Psoas muscle (tissue), 8 donors: Measurements from ENCODE around the gene LRRC56. TPM values are rescaled to one million over a fixed set of nuclear protein-coding genes. Genes with fewer than 3 reads are reported as not detected.

Experiments used
- ATAC-seq, 4 donors: fragments of 200-7000 bp; cut with Tn5 transposase; one replicate each; pipeline ENCODE4 v1.9.1; 2020; ENCODE audit warnings: moderate library complexity in 3 of 4, mild to moderate bottlenecking in 2 of 4
- DNase-seq, 2 donors: peaks; one replicate each; pipeline ENCODE4 v3.0.0-alpha.2; 2020
- H3K27ac ChIP-seq: fragments of 200-600 bp; one replicate; pipeline ENCODE4 v1.8.0; 2022
- H3K27me3 ChIP-seq, 3 donors: fragments of 200-600 bp in 1 of 3; one replicate each; pipeline versions ENCODE4 v1.6.1 to v1.8.0; 2013 to 2022; ENCODE audit warnings: low read length in 2 of 3, mild to moderate bottlenecking in 2 of 3, moderate library complexity in 1 of 3; ENCODE audit not compliant: insufficient read depth in 3 of 3
- H3K36me3 ChIP-seq, 2 donors: fragments of 200-600 bp in 1 of 2; one replicate each; pipeline versions ENCODE4 v1.6.1 to v1.8.0; 2013 to 2022; ENCODE audit warnings: low read depth in 1 of 2, mild to moderate bottlenecking in 1 of 2, moderate library complexity in 1 of 2; ENCODE audit not compliant: insufficient read depth in 1 of 2
- H3K4me1 ChIP-seq: fragments of 200-600 bp; one replicate; pipeline ENCODE4 v1.8.0; 2022
- H3K4me3 ChIP-seq: fragments of 200-600 bp; one replicate; pipeline ENCODE4 v1.8.0; 2022; ENCODE audit warnings: mild to moderate bottlenecking
- H3K9me3 ChIP-seq: fragments of 200-600 bp; one replicate; pipeline ENCODE4 v1.8.0; 2022
- CTCF ChIP-seq: fragments of 200-600 bp; IDR thresholded peaks from one replicate; pipeline ENCODE4 v1.8.0; 2022; ENCODE audit warnings: antibody characterized with exemption
- WGBS, 3 donors: extraction: QIAGEN DNeasy Blood & Tissue Kit; methylation state at CpG; one replicate each; pipeline versions ENCODE4 v1.1.6 to v1.1.7; 2013; 5-methylcytosine and 5-hydroxymethylcytosine counted together
- intact Hi-C, 2 donors: fragments of 100-400 bp; cut with DNase I; formaldehyde crosslinking; loops; one replicate each; pipeline versions ENCODE4 v1.11.0 to v1.14.2; 2022
- polyA plus RNA-seq, 3 donors: library from polyadenylated mRNA; stranded (reverse); fragments of 200-250 nt; gene quantifications; one replicate each; pipeline ENCODE4 v1.2.3, GENCODE V29; 2013
- total RNA-seq, 4 donors: library from RNA; stranded (reverse); fragmentation: NEBNext Ultra II Directional in 2 of 4; extraction: Animal tissue kit (Norgen Biotek cat#: 25700) in 2 of 4; gene quantifications; one replicate each; pipeline versions ENCODE4 v1.2.1 to v1.2.4, GENCODE V29; 2021 to 2023
- donor health status: healthy with polysubstance abuse.
- donor health status: DM: no; HTN: no; CAD: no; lungs with moderate emphysema.
- donor health status: Bipolar disorder and iron deficiency.
- donor health status: healthy.
- donor health status: DM: yes; HTN: yes; CAD: no.
- donor health status: DM: no; HTN: no; CAD: no.
- donor health status: DM: no; HTN: no; CAD: no.
- donor health status: DM: yes; HTN: yes; CAD: no.

Gene LRRC56
- total and polyA plus RNA-seq, 7 donors = 0.30 to 0.84 (median 0.54) TPM; not detected in 1

DNA sequence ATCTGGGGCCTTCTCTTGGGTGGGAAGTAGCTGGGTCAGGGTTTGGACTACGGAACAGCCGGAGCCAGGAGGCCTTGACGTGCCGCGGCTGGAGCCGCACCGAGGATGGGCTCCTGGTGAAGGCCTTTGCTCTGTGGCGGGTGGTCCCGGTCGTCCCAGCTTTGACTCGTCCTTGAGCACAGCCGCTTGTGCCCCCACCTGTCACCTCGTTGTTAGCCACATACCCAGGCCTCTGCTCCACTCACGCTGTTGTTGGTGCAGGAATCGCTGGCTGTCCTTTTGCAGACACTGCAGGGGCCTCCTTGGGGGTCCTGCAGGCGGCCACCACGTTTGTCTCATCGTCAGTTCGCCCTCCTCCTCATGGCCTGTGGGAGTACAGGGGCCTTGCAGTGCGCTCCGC is 56.0 kb downstream of the LRRC56 start:
- Histone ChIP-seq H3K27ac (no peak overlapping the region), H3K27me3 (no peaks in the 10 kb centered on the region), H3K9me3 (no peaks in the 10 kb centered on the region), H3K4me3 (no peak overlapping the region), H3K4me1 (no peaks in the 10 kb centered on the region), H3K36me3 (peaks cover 0 to 99% of the 10 kb centered on the region in 2 donors)
- 89 to 93% (median 90%) methylated on average over 21 of the region's 21 CpGs for WGBS, 3 donors
- no peak for TF ChIP-seq CTCF
- intact Hi-C loops = no loop called here
- ATAC-seq (no peak), DNase-seq (no peak)

DNA sequence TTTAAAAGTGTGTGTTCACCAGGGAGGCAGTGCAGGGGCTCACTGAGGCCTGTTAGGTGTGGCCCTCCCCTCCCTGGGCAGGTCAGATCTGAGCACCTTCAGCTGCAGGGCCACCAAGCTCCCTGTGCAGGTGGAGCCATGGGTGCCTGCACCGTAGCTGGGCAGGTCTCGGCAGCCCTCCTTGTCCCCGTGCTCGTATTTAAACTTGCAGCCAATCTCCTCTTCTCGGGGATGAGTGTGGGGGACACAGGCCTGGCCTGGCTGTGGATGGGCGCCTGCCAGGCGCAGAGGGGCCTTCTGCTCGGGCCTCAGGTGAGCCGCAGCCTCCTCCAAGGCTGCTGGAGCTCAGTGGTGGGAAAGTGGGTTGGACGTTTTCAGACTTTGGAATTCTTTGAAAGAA is 58.1 kb downstream of the LRRC56 start:
- Histone ChIP-seq H3K4me3 (no peak overlapping the region), H3K27me3 (no peaks in the 10 kb centered on the region), H3K27ac (no peak overlapping the region), H3K9me3 (no peaks in the 10 kb centered on the region), H3K4me1 (no peaks in the 10 kb centered on the region), H3K36me3 (peaks cover 5 to 99% of the 10 kb centered on the region in 2 donors)
- ATAC-seq (no peak), DNase-seq (no peak)
- no peak for TF ChIP-seq CTCF
- WGBS, 3 donors = 90 to 91% (median 91%) methylated on average over 10 of the region's 10 CpGs
- intact Hi-C loops = no loop called here

- no peak for TF ChIP-seq CTCF
- 85 to 96% (median 89%) methylated on average over 10 of the region's 10 CpGs for WGBS, 3 donors
- no peaks in the 10 kb centered on the region for H3K27me3 ChIP-seq
- no peak overlapping the region for H3K4me3 ChIP-seq
- H3K9me3 ChIP-seq = no peaks in the 10 kb centered on the region
- ATAC-seq (no peak), DNase-seq (no peak)
- no peak overlapping the region for H3K27ac ChIP-seq
- intact Hi-C loops = no loop called here
- peaks cover 5 to 99% of the 10 kb centered on the region in 2 donors for H3K36me3 ChIP-seq
- H3K4me1 ChIP-seq = no peaks in the 10 kb centered on the region
These were observed 59.0 kb downstream of the LRRC56 start for GRCh38 chr11:596374-596773.

DNA sequence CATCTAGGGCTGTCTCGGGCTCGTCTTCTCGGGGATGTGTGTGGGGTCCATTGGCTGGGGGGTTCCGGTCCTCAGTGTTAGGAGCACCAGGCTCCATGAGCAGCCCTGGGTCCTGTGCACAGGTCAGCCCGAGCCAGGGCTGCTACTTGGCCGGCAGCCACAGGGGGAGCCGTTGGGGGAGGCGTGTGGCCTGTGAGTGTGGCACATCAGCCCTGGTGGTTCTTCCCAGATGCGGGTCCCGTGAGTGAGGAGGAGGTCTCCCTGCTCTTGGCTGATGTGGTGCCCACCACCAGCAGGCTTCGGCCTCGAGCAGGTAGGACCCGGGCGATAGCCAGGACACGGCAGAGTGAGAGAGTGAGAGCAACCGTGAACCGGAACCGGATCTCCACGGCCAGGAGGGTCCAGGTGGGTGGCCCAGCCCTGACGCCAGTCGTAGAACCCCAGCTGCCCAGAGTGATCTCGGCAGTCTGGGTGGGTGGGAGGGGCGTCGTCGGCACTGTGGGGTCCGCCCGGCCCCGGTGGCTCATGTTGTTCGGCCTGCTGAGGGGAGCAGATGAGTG is 59.9 kb downstream of the LRRC56 start:
- DNase-seq (no peak), ATAC-seq (peak in 1 of 4 donors; percentile 13)
- H3K27ac ChIP-seq = no peak overlapping the region
- no peaks in the 10 kb centered on the region for H3K9me3 ChIP-seq
- H3K4me1 ChIP-seq = no peaks in the 10 kb centered on the region
- no peak overlapping the region for H3K4me3 ChIP-seq
- H3K27me3 ChIP-seq = no peaks in the 10 kb centered on the region
- WGBS, 3 donors = 85 to 90% (median 90%) methylated on average over 28 to 29 of the region's 29 CpGs
- H3K36me3 ChIP-seq = peaks cover 5 to 99% of the 10 kb centered on the region in 2 donors
- no peak for TF ChIP-seq CTCF
- intact Hi-C loops = no loop called here

DNA sequence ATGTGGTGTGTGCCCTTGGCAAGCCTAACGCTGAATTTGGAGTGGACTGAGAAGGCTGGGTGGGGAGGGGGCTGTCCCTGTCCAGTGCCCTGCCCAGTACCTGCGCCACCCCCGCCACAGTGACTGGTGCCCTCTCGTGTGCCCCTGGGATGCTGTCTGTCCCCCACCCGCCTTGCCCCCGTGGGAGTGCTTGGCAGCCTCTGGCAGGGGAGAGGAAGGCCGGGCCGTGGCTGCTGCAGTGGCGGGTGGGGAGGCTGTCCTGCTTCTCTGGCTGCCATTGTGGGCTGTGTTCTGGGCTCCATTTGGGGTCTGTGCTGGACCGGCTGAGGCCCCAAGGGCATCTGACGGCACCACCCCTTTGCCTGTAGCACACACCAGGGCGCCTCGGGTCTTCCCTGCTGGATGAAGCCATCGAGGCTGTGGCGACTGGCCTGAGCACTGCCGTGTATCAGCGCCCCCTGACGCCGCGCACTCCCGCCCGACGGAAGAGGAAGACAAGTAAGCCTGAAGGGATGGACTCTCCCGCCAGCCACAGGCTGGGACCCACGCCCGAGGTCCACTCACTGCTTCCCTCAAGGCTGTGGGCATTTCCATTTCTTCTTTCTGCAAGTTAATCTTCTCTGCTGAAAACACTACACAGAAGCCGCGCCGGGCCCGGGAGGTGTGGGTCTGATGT is 60.8 kb downstream of the LRRC56 start:
- Histone ChIP-seq H3K9me3 (no peaks in the 10 kb centered on the region), H3K36me3 (peaks cover 5 to 98% of the 10 kb centered on the region in 2 donors), H3K27me3 (no peaks in the 10 kb centered on the region), H3K4me3 (no peak overlapping the region), H3K27ac (no peak overlapping the region), H3K4me1 (no peaks in the 10 kb centered on the region)
- WGBS, 3 donors = 91 to 94% (median 94%) methylated on average over 26 to 30 of the region's 30 CpGs
- intact Hi-C loops = no loop called here
- ATAC-seq = peak in 1 of 4 donors; percentile 25
- no peak for DNase-seq
- TF ChIP-seq CTCF = no peak
